Right hindlimb (tissue), 1 donor: ENCODE measurements around the gene DSG2.
"Not testable (repeated sequence)": the region's sequence is repeated elsewhere in the genome, so short reads cannot be mapped to it uniquely, and the experiment has no call there.

Experiments used
- DNase-seq: peaks from one replicate; pipeline ENCODE4 v3.0.0-alpha.2; 2018

The DSG2 gene

DNA sequence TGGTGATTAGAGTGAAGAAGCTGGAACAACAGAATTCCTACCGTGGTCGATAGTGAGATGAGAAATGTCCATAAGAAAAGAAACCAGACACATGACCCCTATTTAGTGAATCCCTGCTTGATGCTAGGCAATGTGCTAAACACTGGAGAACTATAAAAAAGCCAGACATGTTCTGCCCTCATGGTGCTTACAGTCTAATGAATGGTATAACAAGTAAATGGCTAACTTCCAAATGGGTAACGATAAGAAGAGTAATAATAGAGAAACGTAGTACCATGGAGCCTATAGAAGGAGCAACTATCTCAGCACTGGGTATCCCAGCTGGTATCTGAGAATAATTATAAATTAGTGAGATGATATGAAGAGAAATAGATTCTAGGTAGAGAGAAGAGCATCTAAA is 5.0 kb downstream of the DSG2 start:
- DNase-seq: no peak

DNA sequence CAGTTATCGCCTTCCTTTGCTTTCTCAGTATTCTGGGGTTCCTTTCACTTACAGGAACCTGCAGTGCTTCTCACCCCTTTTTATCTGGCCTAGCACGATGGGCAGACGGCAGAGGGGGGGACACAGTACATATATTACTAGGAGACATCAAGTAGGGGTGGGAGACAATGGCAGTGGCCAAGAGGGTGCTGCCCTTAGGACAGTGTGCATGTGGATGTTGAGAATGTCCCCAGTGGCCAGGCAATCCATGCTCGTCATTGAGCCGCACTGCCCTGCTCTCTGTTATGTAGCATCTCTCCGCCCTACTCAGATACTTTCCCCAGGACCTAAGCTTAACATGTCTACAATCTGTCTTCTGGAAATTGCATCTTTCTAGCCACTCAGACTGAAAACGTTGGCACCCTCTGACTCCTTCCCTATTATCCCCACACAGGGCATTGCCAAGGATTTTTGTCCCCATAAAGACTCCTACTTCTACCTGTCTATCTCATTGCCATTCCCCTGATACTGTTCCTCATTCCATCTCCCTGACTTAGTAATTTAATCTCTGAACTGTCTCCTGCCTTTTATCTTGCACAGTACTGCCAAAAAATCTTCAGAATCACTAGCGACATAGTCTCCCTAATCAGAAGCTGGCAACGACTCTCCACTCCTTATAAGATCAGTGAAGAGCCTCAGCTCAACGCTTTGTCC is 6.6 kb downstream of the DSG2 start:
- no peak for DNase-seq

DNA sequence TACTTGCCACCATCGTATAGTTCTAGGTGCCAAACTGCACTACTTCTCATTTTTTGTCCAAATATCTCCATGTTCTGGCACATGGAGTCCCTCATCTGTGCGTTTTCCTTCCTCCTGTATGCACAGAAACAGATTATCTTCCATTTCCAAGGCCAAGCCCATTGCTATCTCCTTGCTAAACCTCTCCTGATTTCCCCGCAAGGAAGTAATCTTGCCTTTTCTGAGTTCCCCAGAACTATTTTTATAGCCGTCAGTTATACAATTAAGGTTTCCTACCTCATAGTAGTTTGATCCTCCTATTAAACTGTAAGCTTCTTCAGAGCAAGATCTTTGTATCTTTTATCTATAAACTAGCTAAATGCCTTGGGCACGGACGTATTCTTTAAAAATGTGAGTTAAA is 7.2 kb downstream of the DSG2 start:
- no peak for DNase-seq

DNA sequence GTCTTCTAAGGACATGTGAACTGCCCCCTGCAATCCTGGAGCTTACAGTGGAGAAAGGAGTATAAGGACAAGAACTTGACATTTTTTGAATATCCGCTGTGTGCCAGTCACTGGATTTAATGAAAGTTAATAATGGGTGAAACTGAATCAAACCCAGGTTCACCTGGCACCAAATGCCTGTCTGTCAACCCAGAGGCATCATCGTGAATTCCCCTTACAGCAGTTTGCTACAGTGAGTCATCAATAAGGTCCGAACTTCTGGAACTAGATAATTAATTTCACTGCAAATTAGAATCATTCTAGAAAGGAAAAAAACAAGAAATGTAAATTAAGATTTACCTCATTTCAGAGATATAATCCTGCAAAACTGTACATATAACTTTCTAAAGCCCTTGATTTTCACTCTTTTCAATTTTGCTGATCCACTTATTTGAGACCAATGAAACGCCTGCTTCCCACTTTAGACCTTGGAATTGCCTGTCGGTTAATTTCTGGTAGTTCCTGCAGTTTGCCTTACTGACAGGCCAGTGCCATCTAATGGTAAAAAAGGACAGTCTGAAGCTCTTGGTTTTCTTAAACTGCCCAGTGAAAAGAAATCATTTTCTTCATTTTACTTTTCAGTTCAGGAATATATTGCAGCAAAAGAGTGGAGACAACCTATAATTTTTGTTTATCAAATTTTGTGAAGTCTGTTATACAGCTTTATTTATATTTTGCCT is 8.2 kb downstream of the DSG2 start:
- DNase-seq: no peak

DNA sequence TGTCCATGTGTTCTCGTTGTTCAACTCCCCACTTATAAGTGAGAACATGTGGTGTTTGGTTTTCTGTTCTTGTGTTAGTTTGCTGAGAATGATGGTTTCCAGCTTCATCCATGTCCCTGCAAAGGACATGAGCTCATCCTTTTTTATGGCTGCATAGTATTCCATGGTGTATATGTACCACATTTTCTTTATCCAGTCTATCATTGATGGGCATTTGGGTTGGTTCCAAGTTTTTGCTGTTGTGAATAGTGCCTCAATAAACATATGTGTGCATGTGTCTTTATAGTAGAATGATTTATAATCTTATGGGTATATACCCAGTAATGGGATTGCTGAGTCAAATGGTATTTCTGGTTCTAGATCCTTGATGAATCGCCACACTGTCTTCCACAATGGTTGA is 9.1 kb downstream of the DSG2 start:
- not testable (repeated sequence) for DNase-seq

DNA sequence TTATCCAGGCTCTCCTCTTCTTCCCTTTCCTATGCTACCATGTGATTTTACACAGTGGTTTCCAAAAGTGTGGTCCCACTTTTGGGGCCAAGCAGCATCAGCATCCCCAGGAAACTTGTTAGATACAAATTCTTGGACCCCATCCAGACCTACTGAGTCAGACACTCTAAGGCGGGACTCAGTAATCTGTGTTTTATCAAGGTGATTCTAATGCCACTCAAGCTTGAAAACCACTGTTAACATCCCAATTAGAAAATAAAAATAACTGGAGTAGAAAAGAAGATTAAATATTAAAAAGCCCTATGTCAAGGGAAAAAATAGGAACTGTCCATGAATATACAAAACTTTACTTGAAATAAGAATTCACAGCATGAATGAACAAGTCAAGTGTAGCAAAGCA is 10.8 kb downstream of the DSG2 start:
- no peak for DNase-seq

DNA sequence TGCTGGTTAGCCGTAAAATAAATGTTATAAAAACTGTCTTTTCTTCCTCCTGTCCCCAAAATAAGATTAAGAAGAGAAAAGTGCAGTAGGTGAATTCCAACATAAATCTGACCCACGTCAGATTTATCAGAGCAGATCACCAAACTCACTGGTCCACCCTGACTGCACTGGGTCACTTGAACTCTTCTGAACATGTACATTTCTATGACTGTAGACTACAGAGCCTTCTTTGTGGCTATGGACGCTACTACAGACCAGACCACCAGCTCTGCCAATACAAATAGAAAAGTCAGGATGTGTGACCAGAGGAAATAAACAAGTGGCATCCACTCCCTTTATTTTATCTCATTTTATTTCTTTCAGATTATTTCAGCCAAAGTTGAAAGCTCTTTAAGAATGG is 11.6 kb downstream of the DSG2 start:
- DNase-seq: no peak

DNA sequence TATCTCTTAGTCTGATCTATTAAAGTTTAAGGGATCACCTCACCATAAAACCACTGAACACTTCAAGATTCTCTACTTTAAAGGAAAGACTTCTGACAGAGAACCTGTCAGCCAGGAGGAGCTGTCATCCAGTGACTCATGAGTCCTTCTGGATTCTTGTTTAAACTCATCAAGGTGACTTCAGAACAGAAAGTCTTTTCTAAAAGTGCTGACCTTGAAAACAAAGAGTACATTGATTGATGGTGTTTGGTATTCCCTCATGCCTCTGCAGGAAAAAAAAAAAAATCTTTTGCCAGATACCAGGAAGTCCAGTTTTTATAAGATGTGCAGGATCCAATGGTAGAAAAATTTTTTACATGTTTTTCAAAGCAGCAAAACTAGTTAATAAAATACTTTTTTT is 12.3 kb downstream of the DSG2 start:
- DNase-seq: no peak

DNA sequence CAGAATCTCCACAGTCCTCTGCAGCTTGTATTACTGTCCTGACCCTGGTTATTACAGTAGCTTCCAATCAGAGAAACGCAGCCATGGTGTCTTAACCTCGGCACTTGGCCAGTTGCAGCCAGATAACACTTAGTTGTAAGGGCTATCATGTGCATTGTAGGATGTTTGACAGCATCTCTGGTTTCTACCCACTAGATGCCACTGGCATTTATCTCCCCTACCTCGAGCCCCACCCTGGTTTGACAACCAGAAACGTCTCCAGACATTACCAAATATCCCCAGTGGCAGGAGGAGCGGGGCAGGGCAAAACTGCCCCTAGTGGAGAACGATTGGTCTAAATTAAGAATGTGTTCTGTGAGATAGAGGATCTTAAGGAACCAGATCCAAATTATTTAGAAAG is 13.1 kb downstream of the DSG2 start:
- no peak for DNase-seq

DNA sequence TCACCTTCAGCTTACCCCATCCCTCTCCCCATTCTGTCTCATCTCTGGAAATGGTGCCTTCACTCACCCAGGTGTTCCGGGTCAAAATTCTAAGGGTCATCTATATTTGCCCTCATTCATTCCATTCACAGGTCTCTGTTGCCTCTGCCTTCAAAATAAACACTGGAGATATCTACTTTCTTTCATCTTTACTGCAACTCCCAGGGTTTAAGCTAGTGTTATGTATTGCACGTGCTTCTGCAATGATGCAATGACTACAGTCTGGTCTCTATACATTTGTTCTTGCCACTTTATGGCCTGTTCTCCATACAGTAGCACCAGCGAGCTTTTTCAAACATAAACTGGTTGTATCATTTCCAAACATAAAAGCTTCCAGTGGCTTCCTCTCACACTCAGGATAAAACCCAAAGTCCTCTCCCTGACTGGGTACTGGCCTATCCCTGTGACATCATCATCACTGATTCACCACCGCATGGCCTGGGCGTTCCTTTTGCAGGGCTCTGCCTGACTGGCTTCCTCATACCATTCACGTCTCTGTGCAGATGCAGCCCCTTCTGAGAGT is 14.3 kb downstream of the DSG2 start:
- no peak for DNase-seq

DNA sequence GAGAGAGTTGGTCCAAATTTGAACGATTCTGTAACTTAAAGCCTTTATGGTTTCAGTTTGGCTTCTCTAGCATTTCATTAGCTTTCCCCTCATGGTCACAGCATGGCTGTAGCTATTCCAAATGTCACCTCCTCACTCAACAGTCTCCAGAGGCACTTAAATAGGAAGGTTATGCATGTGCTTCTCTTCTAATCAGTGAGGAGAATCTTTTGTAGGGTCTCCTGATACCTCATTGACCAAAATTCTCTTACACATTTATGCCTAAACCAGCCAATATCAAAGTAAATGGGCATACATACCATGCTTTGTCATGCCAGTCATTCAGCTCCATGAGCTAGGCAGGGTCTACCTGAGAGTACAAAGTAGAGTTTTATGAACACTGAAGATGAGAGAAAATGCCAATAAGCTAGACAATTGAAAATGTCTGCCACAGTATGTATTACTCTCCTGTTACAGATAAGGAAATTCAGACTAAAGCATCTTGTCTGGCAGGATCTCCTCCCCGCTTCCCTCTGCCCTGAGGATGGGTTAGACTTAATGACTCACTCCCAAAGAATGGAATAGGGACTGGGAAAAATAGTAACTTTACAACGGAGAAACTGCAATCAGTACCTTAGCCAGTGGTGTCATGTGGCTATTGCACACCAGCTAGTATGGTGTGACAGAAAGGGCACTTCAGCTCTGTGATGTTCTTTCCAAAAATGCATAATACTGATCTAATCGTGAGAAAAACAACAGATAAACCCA is 15.4 kb downstream of the DSG2 start:
- no peak for DNase-seq

DNA sequence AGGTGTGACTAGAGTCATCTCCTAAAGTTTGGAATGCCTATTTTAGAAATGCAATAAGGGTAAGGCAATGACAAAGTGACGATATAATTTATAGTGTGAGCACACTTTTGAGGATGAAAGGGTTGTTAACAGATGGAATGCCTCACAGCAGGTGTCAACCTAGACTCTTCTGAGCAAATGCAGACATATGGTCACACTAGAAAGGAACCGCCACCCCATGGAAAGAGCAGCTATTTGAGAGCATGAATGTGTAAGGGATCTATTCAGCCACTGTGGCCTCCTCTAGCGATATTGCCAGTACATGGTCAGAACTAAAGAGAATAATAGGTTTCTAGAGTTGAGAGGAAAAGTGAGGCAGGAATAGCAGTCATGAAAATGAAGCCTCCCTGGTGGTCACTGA is 18.5 kb downstream of the DSG2 start:
- no peak for DNase-seq

DNA sequence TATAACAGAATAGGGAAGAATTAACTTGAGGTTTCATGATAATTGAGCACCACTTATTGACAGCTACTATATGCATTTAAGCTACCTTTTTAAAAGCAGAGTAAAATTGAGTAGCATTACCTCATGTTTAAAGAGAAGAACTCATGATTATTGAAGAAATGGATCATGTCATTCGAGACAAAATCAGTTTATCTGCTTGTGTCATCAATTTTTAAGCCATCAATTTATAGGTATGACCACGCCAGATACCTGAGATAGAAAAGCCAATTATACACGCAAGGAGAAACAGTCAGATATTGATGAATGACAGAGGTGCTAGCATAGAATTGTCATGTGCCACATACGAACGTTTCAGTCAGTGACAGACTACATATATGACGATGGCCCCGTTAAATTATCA is 28.4 kb downstream of the DSG2 start:
- no peak for DNase-seq

DNA sequence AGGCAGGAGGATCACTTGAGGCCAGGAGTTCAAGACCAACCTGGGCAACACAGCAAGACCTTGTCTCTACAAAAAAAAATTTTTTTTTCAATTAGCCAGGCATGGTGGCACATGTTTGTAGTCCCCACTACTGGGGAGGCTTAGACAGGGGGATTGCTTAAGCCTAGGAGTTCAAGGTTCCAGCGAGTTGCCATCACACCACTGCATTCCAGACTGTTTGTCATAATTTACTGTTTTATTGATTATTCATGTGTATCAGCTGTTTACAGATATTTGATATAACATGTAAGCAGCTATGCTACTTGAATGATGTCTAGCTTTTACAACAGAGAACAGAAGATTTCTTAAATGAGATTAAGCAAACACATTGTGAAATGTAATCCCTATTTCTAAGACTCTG is 35.3 kb downstream of the DSG2 start:
- no peak for DNase-seq

DNA sequence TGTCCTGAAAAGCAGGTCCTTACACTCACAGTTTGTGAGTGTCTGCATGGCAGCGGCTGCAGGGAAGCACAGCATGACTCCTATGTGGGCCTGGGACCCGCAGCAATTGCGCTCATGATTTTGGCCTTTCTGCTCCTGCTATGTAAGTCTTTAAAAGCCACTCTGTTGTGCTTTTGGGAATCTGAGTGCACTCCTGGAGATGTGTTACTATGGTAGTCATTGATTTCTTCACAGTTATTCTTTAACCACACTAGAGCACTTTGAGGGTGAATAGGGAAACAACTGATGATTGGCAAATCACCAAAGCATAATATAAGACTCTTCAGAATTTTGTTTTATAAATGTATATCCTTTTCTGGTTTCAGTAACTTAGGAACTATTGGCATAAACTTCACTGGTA is 40.9 kb downstream of the DSG2 start:
- no peak for DNase-seq

DNA sequence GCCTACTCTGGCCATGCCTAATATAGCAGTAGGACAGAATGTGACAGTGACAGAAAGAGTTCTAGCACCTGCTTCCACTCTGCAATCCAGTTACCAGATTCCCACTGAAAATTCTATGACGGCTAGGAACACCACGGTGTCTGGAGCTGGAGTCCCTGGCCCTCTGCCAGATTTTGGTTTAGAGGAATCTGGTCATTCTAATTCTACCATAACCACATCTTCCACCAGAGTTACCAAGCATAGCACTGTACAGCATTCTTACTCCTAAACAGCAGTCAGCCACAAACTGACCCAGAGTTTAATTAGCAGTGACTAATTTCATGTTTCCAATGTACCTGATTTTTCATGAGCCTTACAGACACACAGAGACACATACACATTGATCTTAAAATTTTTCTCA is 48.5 kb downstream of the DSG2 start:
- DNase-seq: no peak

DNA sequence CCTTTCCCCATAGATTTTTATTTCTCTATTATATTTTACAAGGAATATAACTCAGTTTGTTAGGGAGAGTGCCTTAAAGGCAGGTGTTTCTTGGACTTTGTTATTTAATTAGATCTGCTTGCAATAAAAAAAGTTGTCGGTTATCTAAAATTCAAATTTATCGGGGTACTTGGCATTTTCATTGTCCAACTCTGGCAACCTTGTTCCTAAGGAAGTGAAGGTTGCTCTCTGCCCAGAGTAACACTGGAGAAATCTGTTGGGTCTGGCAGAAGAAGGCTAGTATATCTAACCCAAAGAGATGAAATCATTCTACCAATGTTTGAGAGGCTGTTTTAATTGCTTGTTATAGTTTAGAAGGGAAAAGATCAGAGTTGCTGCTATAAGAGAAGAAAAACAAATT is 50.9 kb downstream of the DSG2 start:
- DNase-seq: no peak

DNA sequence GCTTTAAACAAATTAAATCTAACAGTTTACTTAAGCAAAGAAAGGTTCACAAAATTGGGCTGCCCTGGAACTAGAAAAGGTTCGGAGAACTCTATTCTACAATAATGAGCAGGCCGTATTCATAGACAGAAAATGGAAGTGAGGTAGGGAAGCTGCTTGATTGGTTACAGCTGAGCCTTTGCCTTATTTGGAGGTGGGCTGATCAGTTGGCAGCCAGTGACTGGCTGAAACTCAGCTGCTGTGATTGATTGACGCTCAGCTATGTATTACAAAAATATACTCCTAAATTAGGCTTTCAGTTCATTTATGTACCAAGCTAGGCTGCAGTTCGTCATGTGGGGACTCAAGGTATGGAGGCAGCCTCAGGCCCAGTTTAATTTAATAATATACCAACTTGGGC is 51.4 kb downstream of the DSG2 start:
- no peak for DNase-seq

DNA sequence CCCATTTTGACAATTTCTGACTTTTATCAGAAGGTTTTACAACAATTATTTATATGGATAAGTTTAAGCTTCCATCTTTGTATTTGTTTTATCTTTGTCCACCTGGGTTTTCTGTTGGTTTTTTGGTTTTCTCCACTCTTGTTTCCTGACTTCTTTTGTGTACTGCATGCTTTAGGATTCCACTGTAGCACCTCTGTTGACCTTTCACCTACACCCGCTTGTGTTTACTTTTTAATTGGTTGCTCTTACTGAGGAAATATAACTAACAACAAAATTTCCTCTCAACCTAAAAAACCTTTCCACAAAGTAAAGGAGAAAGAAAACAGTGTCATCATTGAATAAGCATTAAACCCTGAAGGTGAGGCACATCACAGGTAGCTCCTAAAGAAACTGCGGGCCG is 53.9 kb downstream of the DSG2 start:
- DNase-seq: no peak

DNA sequence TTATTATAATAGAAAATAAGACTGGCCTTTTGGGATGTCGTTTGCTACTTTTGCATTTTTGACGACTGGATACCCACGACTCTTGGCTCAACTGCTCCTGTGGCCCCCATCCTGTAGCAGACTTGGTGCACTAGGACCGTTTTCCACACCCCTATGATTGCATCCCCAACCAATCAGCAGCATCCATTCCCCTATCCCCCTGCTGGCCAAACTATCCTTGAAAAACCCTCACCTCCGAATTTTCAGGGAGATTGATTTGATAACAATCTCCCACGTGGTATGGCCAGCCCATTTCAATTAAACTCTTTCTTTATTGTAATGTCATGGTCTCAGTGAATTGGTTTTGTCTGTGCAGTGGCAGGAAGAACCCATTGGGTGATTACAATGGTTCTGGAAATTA is 55.8 kb downstream of the DSG2 start:
- no peak for DNase-seq

DNA sequence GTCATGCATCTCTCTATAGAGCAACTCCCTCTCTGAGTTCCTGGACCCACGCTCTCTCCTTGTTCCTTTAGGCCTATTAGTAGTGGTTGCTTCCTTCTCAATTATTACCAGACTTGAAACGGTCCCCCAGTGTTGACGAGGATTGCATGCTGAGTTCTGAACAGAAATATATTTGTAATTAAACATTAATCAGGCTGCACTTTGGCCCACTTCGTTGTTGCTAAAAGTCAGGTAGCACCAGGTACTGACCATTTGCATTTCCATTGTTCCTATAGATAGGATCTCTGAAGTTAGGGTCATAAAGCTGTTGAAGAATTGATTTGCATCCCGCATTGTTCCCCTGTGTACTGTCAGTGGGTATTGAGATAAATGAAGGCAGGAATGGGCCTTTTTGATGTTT is 56.8 kb downstream of the DSG2 start:
- no peak for DNase-seq

DNA sequence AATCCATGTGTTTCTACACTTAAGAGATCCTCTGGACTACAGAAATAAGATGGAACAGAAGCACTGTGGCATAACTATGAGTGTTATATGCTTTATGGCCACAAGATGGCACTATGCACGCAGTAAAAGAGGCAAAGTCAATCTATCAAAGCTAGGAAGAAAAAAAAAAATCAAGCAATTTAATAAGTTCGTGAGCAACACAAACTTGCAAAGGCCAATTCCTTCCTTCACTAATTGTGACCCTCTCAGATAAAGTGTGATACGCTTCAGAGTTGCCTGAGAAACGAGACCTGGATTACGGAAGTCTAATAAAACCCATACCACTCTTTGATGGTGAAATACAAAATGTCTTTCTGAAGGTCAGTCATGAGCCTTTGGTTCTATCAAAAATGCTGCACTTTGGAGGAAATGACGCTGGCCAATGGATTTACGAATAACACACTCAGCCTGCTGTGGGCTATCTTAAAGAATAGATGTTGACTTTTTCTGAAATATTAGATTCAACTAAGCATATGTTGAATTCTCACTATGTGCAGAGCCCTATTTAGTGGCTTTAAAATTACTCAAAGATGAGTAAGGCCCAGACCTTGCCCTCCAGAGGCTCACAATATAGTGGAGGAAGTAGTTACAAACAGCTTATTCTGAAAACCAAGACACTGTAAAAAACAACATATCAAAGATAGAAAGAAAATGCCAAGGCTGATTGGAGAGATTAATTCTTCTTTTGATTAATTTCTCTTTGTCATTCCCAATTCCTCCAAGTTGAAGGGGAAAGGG is 58.2 kb downstream of the DSG2 start:
- DNase-seq: peak; percentile 43

DNA sequence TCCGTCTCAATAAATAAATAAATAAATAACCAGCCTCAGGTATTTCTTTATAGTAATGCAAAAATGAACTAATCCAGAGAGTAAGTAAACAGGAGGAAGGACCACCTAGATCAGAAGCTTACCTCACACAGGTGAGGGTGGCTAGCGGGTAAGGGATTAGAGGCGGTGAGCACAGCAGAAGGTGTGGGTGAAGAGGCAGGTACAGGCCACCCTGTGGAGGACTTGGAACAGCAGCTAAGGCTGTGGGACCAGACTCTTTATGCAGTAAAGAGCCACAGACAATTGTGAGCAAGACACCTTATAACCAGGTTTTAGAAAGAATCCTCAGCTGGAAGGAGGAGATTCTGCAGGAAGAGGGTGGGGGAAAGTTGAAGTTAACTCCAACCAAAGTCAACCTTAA is 59.5 kb downstream of the DSG2 start:
- no peak for DNase-seq
